HEK293 (cell line): Measurements from ENCODE around the gene RETREG2.

Experiments
- FEZF1 ChIP-seq: fragments of 450-650 bp; formaldehyde crosslinking; IDR thresholded peaks from 2 replicates; pipeline ENCODE4 v1.5.1; 2016; ENCODE audit warnings: missing biosample characterization, missing genetic modification characterization
- GLI2 ChIP-seq: fragments of 450-650 bp; formaldehyde crosslinking; IDR thresholded peaks from 2 replicates; pipeline ENCODE4; 2017; ENCODE audit warnings: missing biosample characterization, missing genetic modification characterization, low read depth, borderline replicate concordance
- KLF1 ChIP-seq: fragments of 450-650 bp; formaldehyde crosslinking; IDR thresholded peaks from 2 replicates; pipeline ENCODE4 v1.5.1; 2016; ENCODE audit warnings: missing biosample characterization, missing genetic modification characterization
- KLF7 ChIP-seq: fragments of 450-650 bp; formaldehyde crosslinking; IDR thresholded peaks from 2 replicates; pipeline ENCODE4 v1.5.1; 2016; ENCODE audit warnings: missing biosample characterization, missing genetic modification characterization, borderline replicate concordance
- SP3 ChIP-seq: fragments of 450-650 bp; formaldehyde crosslinking; IDR thresholded peaks from 2 replicates; pipeline ENCODE4 v1.5.1; 2016; ENCODE audit warnings: missing biosample characterization, missing genetic modification characterization
- ZBTB21 ChIP-seq: fragments of 450-650 bp; formaldehyde crosslinking; IDR thresholded peaks from 2 replicates; pipeline ENCODE4 v1.5.1; 2017; ENCODE audit warnings: missing biosample characterization, missing genetic modification characterization
- ZIC2 ChIP-seq: fragments of 450-650 bp; formaldehyde crosslinking; IDR thresholded peaks from 2 replicates; pipeline ENCODE4 v1.5.1; 2016; ENCODE audit warnings: missing biosample characterization, missing genetic modification characterization
- ZNF132 ChIP-seq: fragments of 450-650 bp; formaldehyde crosslinking; IDR thresholded peaks from 2 replicates; pipeline ENCODE4 v1.5.1; 2017; ENCODE audit warnings: missing biosample characterization, missing genetic modification characterization, borderline replicate concordance
- ZNF266 ChIP-seq: fragments of 450-650 bp; formaldehyde crosslinking; IDR thresholded peaks from 2 replicates; pipeline ENCODE4 v1.5.1; 2016; ENCODE audit warnings: missing biosample characterization, missing genetic modification characterization, low read depth
- ZNF391 ChIP-seq: fragments of 450-650 bp; formaldehyde crosslinking; IDR thresholded peaks from 2 replicates; pipeline ENCODE4 v1.5.1; 2016; ENCODE audit warnings: low read depth, missing biosample characterization, missing genetic modification characterization, borderline replicate concordance
- ZNF423 ChIP-seq: fragments of 450-650 bp; formaldehyde crosslinking; IDR thresholded peaks from 2 replicates; pipeline ENCODE4 v1.5.1; 2016; ENCODE audit warnings: missing biosample characterization, missing genetic modification characterization
- ZNF747 ChIP-seq: fragments of 450-650 bp; formaldehyde crosslinking; IDR thresholded peaks from 2 replicates; pipeline ENCODE4 v1.5.1; 2016; ENCODE audit warnings: missing biosample characterization, missing genetic modification characterization
- ZXDB ChIP-seq: fragments of 450-650 bp; formaldehyde crosslinking; IDR thresholded peaks from 2 replicates; pipeline ENCODE4 v1.5.1; 2016; ENCODE audit warnings: missing biosample characterization, missing genetic modification characterization
- TF ChIP-seq, protein P1 (sequence below): fragments of 450-650 bp; formaldehyde crosslinking; IDR thresholded peaks from 2 replicates; pipeline ENCODE4 v1.5.1; 2016; ENCODE audit warnings: missing biosample characterization, missing genetic modification characterization
- TF ChIP-seq, protein P2 (sequence below): fragments of 450-650 bp; formaldehyde crosslinking; IDR thresholded peaks from 2 replicates; pipeline ENCODE4 v1.5.1; 2017; ENCODE audit warnings: missing biosample characterization, mild to moderate bottlenecking, missing genetic modification characterization, moderate library complexity
- TF ChIP-seq, protein P3 (sequence below): fragments of 450-650 bp; formaldehyde crosslinking; IDR thresholded peaks from 2 replicates; pipeline ENCODE4 v1.5.1; 2016; ENCODE audit warnings: missing biosample characterization, missing genetic modification characterization
- TF ChIP-seq, protein P4 (sequence below): fragments of 450-650 bp; formaldehyde crosslinking; IDR thresholded peaks from 2 replicates; pipeline ENCODE4 v1.5.1; 2016; ENCODE audit warnings: missing biosample characterization, missing genetic modification characterization
- TF ChIP-seq, protein P5 (sequence below): fragments of 450-650 bp; formaldehyde crosslinking; IDR thresholded peaks from 2 replicates; pipeline ENCODE4 v1.5.1; 2016; ENCODE audit warnings: missing biosample characterization, missing genetic modification characterization
- TF ChIP-seq, protein P6 (sequence below): fragments of 450-650 bp; formaldehyde crosslinking; IDR thresholded peaks from 2 replicates; pipeline ENCODE4 v1.5.1; 2016; ENCODE audit warnings: missing biosample characterization, missing genetic modification characterization
- TF ChIP-seq, protein P7 (sequence below): fragments of 450-650 bp; formaldehyde crosslinking; IDR thresholded peaks from 2 replicates; pipeline ENCODE4 v1.5.1; 2016; ENCODE audit warnings: missing biosample characterization, missing genetic modification characterization
- TF ChIP-seq, protein P8 (sequence below): fragments of 450-650 bp; formaldehyde crosslinking; IDR thresholded peaks from 2 replicates; pipeline ENCODE4 v1.5.1; 2017; ENCODE audit warnings: missing biosample characterization, missing genetic modification characterization

The RETREG2 gene

DNA sequence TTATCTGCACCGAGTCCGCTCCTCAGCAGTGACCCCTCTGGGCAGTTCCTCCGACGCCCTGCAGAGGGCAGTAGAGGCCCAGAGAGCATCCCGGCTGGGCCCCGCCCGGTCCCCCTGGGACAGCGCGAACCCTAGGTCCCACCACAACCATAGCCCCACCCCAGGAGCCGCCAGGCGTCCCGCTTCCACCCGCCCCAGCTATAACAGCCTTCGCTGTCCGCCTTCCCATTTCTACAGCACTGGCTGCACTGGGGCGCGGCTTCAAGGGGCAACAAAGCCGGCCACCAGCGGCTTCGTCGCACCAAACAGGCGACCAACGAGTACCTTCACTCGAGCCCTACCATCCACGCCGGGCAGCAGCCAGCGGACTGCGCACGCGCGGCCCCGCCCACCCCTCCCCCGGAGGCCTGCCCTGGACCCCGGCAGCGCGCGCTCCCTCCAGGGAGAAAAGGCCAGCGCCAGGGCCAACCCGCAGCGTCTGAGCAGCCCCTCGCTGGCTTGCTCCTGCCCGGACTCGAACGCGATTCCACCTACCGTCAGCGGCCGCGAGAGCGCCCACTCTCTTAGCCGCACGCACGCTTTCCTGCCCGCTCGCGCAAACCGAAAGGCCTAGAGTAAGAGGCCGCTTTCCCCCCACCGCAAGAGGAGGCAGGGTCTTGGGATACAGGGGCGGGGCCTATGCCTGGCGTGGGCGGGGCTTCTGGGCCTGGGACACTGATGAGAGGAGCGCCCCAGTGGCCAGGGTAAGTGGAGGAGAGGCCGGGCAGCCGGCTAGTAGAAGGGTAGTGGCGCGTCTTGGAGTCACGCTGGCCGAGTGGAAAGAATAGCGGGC, 17.7 kb upstream of the RETREG2 start, which contains the start of gene NHEJ1 (continued):
- no peak for TF ChIP-seq GLI2 (tag by site-specific recombination)
- no peak for TF ChIP-seq ZBTB21 (tag by site-specific recombination)
- no peak for TF ChIP-seq ZNF391 (tag by site-specific recombination)
- TF ChIP-seq FEZF1 (tag by site-specific recombination) = peak; percentile 71
- TF ChIP-seq, protein P1, sequence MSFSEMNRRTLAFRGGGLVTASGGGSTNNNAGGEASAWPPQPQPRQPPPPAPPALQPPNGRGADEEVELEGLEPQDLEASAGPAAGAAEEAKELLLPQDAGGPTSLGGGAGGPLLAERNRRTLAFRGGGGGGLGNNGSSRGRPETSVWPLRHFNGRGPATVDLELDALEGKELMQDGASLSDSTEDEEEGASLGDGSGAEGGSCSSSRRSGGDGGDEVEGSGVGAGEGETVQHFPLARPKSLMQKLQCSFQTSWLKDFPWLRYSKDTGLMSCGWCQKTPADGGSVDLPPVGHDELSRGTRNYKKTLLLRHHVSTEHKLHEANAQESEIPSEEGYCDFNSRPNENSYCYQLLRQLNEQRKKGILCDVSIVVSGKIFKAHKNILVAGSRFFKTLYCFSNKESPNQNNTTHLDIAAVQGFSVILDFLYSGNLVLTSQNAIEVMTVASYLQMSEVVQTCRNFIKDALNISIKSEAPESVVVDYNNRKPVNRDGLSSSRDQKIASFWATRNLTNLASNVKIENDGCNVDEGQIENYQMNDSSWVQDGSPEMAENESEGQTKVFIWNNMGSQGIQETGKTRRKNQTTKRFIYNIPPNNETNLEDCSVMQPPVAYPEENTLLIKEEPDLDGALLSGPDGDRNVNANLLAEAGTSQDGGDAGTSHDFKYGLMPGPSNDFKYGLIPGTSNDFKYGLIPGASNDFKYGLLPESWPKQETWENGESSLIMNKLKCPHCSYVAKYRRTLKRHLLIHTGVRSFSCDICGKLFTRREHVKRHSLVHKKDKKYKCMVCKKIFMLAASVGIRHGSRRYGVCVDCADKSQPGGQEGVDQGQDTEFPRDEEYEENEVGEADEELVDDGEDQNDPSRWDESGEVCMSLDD = peak; percentile 85
- TF ChIP-seq, protein P2, sequence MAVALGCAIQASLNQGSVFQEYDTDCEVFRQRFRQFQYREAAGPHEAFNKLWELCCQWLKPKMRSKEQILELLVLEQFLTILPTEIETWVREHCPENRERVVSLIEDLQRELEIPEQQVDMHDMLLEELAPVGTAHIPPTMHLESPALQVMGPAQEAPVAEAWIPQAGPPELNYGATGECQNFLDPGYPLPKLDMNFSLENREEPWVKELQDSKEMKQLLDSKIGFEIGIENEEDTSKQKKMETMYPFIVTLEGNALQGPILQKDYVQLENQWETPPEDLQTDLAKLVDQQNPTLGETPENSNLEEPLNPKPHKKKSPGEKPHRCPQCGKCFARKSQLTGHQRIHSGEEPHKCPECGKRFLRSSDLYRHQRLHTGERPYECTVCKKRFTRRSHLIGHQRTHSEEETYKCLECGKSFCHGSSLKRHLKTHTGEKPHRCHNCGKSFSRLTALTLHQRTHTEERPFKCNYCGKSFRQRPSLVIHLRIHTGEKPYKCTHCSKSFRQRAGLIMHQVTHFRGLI (tag by site-specific recombination) = peak; percentile 88
- TF ChIP-seq ZNF423 (tag by site-specific recombination) = peak; percentile 61
- TF ChIP-seq, protein P3, sequence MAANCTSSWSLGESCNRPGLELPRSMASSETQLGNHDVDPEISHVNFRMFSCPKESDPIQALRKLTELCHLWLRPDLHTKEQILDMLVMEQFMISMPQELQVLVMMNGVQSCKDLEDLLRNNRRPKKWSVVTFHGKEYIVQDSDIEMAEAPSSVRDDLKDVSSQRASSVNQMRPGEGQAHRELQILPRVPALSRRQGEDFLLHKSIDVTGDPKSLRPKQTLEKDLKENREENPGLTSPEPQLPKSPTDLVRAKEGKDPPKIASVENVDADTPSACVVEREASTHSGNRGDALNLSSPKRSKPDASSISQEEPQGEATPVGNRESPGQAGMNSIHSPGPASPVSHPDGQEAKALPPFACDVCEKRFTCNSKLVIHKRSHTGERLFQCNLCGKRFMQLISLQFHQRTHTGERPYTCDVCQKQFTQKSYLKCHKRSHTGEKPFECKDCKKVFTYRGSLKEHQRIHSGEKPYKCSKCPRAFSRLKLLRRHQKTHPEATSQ (tag by site-specific recombination) = 0 out of 2 replicates have a peak, but pooled peaks have one; percentile 53
- TF ChIP-seq ZNF266 (tag by site-specific recombination) = no peak
- TF ChIP-seq, protein P4, sequence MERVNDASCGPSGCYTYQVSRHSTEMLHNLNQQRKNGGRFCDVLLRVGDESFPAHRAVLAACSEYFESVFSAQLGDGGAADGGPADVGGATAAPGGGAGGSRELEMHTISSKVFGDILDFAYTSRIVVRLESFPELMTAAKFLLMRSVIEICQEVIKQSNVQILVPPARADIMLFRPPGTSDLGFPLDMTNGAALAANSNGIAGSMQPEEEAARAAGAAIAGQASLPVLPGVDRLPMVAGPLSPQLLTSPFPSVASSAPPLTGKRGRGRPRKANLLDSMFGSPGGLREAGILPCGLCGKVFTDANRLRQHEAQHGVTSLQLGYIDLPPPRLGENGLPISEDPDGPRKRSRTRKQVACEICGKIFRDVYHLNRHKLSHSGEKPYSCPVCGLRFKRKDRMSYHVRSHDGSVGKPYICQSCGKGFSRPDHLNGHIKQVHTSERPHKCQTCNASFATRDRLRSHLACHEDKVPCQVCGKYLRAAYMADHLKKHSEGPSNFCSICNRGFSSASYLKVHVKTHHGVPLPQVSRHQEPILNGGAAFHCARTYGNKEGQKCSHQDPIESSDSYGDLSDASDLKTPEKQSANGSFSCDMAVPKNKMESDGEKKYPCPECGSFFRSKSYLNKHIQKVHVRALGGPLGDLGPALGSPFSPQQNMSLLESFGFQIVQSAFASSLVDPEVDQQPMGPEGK (tag by site-specific recombination) = peak; percentile 90
- TF ChIP-seq, protein P5, sequence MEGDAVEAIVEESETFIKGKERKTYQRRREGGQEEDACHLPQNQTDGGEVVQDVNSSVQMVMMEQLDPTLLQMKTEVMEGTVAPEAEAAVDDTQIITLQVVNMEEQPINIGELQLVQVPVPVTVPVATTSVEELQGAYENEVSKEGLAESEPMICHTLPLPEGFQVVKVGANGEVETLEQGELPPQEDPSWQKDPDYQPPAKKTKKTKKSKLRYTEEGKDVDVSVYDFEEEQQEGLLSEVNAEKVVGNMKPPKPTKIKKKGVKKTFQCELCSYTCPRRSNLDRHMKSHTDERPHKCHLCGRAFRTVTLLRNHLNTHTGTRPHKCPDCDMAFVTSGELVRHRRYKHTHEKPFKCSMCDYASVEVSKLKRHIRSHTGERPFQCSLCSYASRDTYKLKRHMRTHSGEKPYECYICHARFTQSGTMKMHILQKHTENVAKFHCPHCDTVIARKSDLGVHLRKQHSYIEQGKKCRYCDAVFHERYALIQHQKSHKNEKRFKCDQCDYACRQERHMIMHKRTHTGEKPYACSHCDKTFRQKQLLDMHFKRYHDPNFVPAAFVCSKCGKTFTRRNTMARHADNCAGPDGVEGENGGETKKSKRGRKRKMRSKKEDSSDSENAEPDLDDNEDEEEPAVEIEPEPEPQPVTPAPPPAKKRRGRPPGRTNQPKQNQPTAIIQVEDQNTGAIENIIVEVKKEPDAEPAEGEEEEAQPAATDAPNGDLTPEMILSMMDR = peak; percentile 96
- TF ChIP-seq ZIC2 (tag by site-specific recombination) = peak; percentile 78
- TF ChIP-seq, protein P6, sequence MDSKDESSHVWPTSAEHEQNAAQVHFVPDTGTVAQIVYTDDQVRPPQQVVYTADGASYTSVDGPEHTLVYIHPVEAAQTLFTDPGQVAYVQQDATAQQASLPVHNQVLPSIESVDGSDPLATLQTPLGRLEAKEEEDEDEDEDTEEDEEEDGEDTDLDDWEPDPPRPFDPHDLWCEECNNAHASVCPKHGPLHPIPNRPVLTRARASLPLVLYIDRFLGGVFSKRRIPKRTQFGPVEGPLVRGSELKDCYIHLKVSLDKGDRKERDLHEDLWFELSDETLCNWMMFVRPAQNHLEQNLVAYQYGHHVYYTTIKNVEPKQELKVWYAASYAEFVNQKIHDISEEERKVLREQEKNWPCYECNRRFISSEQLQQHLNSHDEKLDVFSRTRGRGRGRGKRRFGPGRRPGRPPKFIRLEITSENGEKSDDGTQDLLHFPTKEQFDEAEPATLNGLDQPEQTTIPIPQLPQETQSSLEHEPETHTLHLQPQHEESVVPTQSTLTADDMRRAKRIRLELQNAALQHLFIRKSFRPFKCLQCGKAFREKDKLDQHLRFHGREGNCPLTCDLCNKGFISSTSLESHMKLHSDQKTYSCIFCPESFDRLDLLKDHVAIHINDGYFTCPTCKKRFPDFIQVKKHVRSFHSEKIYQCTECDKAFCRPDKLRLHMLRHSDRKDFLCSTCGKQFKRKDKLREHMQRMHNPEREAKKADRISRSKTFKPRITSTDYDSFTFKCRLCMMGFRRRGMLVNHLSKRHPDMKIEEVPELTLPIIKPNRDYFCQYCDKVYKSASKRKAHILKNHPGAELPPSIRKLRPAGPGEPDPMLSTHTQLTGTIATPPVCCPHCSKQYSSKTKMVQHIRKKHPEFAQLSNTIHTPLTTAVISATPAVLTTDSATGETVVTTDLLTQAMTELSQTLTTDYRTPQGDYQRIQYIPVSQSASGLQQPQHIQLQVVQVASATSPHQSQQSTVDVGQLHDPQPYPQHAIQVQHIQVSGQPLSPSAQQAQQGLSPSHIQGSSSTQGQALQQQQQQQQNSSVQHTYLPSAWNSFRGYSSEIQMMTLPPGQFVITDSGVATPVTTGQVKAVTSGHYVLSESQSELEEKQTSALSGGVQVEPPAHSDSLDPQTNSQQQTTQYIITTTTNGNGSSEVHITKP (tag by site-specific recombination) = peak; percentile 86
- peak; percentile 80; the same call in 1 of the 2 replicates for TF ChIP-seq KLF7 (tag by site-specific recombination)
- TF ChIP-seq, protein P7, sequence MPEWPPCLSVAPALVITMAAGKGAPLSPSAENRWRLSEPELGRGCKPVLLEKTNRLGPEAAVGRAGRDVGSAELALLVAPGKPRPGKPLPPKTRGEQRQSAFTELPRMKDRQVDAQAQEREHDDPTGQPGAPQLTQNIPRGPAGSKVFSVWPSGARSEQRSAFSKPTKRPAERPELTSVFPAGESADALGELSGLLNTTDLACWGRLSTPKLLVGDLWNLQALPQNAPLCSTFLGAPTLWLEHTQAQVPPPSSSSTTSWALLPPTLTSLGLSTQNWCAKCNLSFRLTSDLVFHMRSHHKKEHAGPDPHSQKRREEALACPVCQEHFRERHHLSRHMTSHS (tag by site-specific recombination) = no peak
- peak; percentile 88 for TF ChIP-seq SP3 (tag by site-specific recombination)
- TF ChIP-seq, protein P8, sequence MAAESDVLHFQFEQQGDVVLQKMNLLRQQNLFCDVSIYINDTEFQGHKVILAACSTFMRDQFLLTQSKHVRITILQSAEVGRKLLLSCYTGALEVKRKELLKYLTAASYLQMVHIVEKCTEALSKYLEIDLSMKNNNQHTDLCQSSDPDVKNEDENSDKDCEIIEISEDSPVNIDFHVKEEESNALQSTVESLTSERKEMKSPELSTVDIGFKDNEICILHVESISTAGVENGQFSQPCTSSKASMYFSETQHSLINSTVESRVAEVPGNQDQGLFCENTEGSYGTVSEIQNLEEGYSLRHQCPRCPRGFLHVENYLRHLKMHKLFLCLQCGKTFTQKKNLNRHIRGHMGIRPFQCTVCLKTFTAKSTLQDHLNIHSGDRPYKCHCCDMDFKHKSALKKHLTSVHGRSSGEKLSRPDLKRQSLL (tag by site-specific recombination) = no peak
- no peak for TF ChIP-seq ZNF132
- peak; percentile 63; the same call in 1 of the 2 replicates for TF ChIP-seq KLF1
- TF ChIP-seq ZXDB = peak; percentile 88
- no peak for TF ChIP-seq ZNF747
